ENCODE results near the gene LUZP1.

- TF ChIP-seq CTCF (IDR thresholded peaks at IDR 0.05; ENCODE audit: low read depth, low read length) (no peak), POLR2A (IDR thresholded peaks at IDR 0.05; ENCODE audit: extremely low read depth, insufficient read length) (no peak), MAX (IDR thresholded peaks at IDR 0.05; ENCODE audit: low read depth, low read length) (no peak), MYC (IDR thresholded peaks at IDR 0.05; ENCODE audit: low read depth, low read length) (no peak)
These were observed 2.6 kb upstream of the LUZP1 start for GRCh38 chr1:23171181-23171755.

Measured in NB4 (cell line).